Coronary artery (tissue), 2 donors: Measurements from ENCODE around the gene BET1L.
"Not testable (repeated sequence)": the region's sequence is repeated elsewhere in the genome, so short reads cannot be mapped to it uniquely, and the experiment has no call there.

Source experiments
- DNase-seq: peaks from one replicate; pipeline ENCODE4 v3.0.0-alpha.2; 2017; ENCODE audit warnings: low spot score
- H3K27ac ChIP-seq, 2 donors: fragments of 200-600 bp; sonication (generic); one replicate each; pipeline ENCODE4 v1.5.1; 2016 to 2019
- H3K4me3 ChIP-seq: fragments of 200-600 bp; sonication (generic); 2 replicates; pipeline ENCODE4 v1.5.1; 2016; ENCODE audit warnings: mild to moderate bottlenecking, moderate library complexity
- CTCF ChIP-seq: fragments of 200-600 bp; sonication (generic); IDR thresholded peaks from one replicate; pipeline ENCODE4 v1.5.1; 2019; ENCODE audit warnings: antibody characterized with exemption

The BET1L gene

GRCh38 chr11:191490-192478 is 15.4 kb downstream of the BET1L start:
- peak; percentile 52 for TF ChIP-seq CTCF
- H3K27ac ChIP-seq, H3K4me3 ChIP-seq: not testable (repeated sequence)
- DNase-seq, result peak; percentile 61

- not testable (repeated sequence) for H3K4me3 ChIP-seq, DNase-seq, H3K27ac ChIP-seq
Measured at GRCh38 chr11:190546-190945, 16.7 kb downstream of the BET1L start.

GRCh38 chr11:189843-190311 is 17.3 kb downstream of the BET1L start:
- not testable (repeated sequence) for H3K4me3 ChIP-seq, DNase-seq, H3K27ac ChIP-seq

GRCh38 chr11:189200-189783 is 17.9 kb downstream of the BET1L start:
- not testable (repeated sequence) for H3K27ac ChIP-seq, H3K4me3 ChIP-seq
- peak; percentile 61 for DNase-seq

GRCh38 chr11:180242-180641 is 27.0 kb downstream of the BET1L start:
- not testable (repeated sequence) for DNase-seq, H3K4me3 ChIP-seq, H3K27ac ChIP-seq
